Smooth muscle cell (in vitro differentiated cells): Measurements from ENCODE around the gene ACBD7. TPM values are rescaled to one million over a fixed set of nuclear protein-coding genes. Genes with fewer than 3 reads are reported as not detected.

Experiments
- DNase-seq: peaks from one replicate; lab custom pipeline; 2025; ENCODE audit not compliant: unreplicated experiment; lab: John Stamatoyannopoulos, UW
- H2AFZ ChIP-seq: fragments of 200-600 bp; sonication (generic); 2 replicates; pipeline ENCODE4 v1.6.0; 2016; ENCODE audit warnings: antibody characterized with exemption, low read depth, mild to moderate bottlenecking
- H3F3A ChIP-seq: fragments of 200-600 bp; sonication (generic); 2 replicates; pipeline ENCODE4 v1.6.0; 2017; ENCODE audit warnings: antibody characterized with exemption, low read depth
- H3K27ac ChIP-seq: fragments of 200-600 bp; sonication (generic); 2 replicates; pipeline ENCODE4 v1.5.1; 2016; ENCODE audit warnings: low read depth, mild to moderate bottlenecking
- H3K27me3 ChIP-seq: fragments of 200-600 bp; sonication (generic); 2 replicates; pipeline ENCODE4 v1.6.1; 2016; ENCODE audit warnings: low read depth, mild to moderate bottlenecking
- H3K36me3 ChIP-seq: fragments of 200-600 bp; sonication (generic); 2 replicates; pipeline ENCODE4 v1.5.1; 2016; ENCODE audit warnings: low read depth
- H3K4me1 ChIP-seq: fragments of 200-600 bp; sonication (generic); 2 replicates; pipeline ENCODE4 v1.5.1; 2016; ENCODE audit warnings: low read depth
- H3K4me2 ChIP-seq: fragments of 200-600 bp; sonication (generic); 2 replicates; pipeline ENCODE4 v1.6.0; 2016; ENCODE audit warnings: mild to moderate bottlenecking
- H3K4me3 ChIP-seq: fragments of 200-600 bp; sonication (generic); 2 replicates; pipeline ENCODE4 v1.5.1; 2016; ENCODE audit warnings: mild to moderate bottlenecking
- H3K79me2 ChIP-seq: fragments of 200-600 bp; sonication (generic); 2 replicates; pipeline ENCODE4 v1.6.0; 2016; ENCODE audit warnings: low read depth, mild to moderate bottlenecking
- H3K9ac ChIP-seq: fragments of 200-600 bp; sonication (generic); 2 replicates; pipeline ENCODE4 v1.6.0; 2016; ENCODE audit warnings: low read depth
- H3K9me3 ChIP-seq: fragments of 200-600 bp; sonication (generic); replicated peaks from 2 replicates; pipeline ENCODE4 v1.5.1; 2016; ENCODE audit warnings: low read depth
- H4K20me1 ChIP-seq: fragments of 200-600 bp; sonication (generic); 2 replicates; pipeline ENCODE4 v1.6.0; 2016; ENCODE audit warnings: low read depth
- CTCF ChIP-seq: fragments of 200-600 bp; sonication (generic); IDR thresholded peaks from 2 replicates; pipeline ENCODE4 v1.5.1; 2017; ENCODE audit warnings: borderline replicate concordance, mild to moderate bottlenecking, antibody characterized with exemption; ENCODE audit not compliant: insufficient read depth, poor library complexity, severe bottlenecking
- WGBS: methylation state at CpG from one replicate; pipeline ENCODE4 v1.1.7; 2016; ENCODE audit warnings: low lambda C conversion rate; 5-methylcytosine and 5-hydroxymethylcytosine counted together
- polyA plus RNA-seq: library from polyadenylated mRNA; unstranded; fragments of >200 nt; fragmentation: Nextera tagmentation; extraction: Ambion mirVana; gene quantifications from 2 replicates; pipeline ENCODE4 v1.2.1, GENCODE V29; 2016
- total RNA-seq: library from RNA; depleted of rRNA; stranded (reverse); fragments of >200 nt; gene quantifications from 2 replicates; pipeline ENCODE4 v1.2.3, GENCODE V29; 2014

Gene ACBD7
- total and polyA plus RNA-seq, 2 experiments from 2014 or later: not detected

GRCh38 chr10:15072358-15072757 is 16.2 kb downstream of the ACBD7 start:
- DNase-seq: no peak
- no peaks in the 10 kb centered on the region for H3K27me3 ChIP-seq
- no peak for TF ChIP-seq CTCF
- no peak overlapping the region for H3K4me2 ChIP-seq
- no peaks in the 10 kb centered on the region for H3K4me1 ChIP-seq
- no peak overlapping the region for H3K9ac ChIP-seq
- H3K9me3 ChIP-seq: no peaks in the 10 kb centered on the region
- H3K36me3 ChIP-seq: no peaks in the 10 kb centered on the region
- no peak overlapping the region for H3K4me3 ChIP-seq
- no peak overlapping the region for H2AFZ ChIP-seq
- H3K79me2 ChIP-seq: no peaks in the 10 kb centered on the region
- no peaks in the 10 kb centered on the region for H3F3A ChIP-seq
- no peaks in the 10 kb centered on the region for H4K20me1 ChIP-seq
- no peak overlapping the region for H3K27ac ChIP-seq
- 96% methylated on average over 5 of the region's 5 CpGs for WGBS

GRCh38 chr10:15069230-15069629 is 19.3 kb downstream of the ACBD7 start:
- DNase-seq: no peak
- Histone ChIP-seq H3K9ac (no peak overlapping the region), H3F3A (no peaks in the 10 kb centered on the region), H3K79me2 (no peaks in the 10 kb centered on the region), H3K36me3 (no peaks in the 10 kb centered on the region), H3K4me3 (no peak overlapping the region), H3K27me3 (no peaks in the 10 kb centered on the region), H4K20me1 (no peaks in the 10 kb centered on the region), H2AFZ (no peak overlapping the region), H3K4me1 (no peaks in the 10 kb centered on the region), H3K9me3 (no peaks in the 10 kb centered on the region), H3K4me2 (no peak overlapping the region), H3K27ac (no peak overlapping the region)
- WGBS: 67% methylated on average over 4 of the region's 4 CpGs
- TF ChIP-seq CTCF: no peak

- no peaks in the 10 kb centered on the region for H3K27me3 ChIP-seq
- no peak overlapping the region for H3K27ac ChIP-seq
- no peak for DNase-seq
Observed at GRCh38 chr10:15068802-15069201, 19.8 kb downstream of the ACBD7 start.

More at GRCh38 chr10:15068802-15069201, 19.8 kb downstream of the ACBD7 start:
- Histone ChIP-seq H4K20me1 (no peaks in the 10 kb centered on the region), H3K4me2 (no peak overlapping the region), H2AFZ (no peak overlapping the region), H3K4me1 (no peaks in the 10 kb centered on the region), H3K9me3 (no peaks in the 10 kb centered on the region), H3K4me3 (no peak overlapping the region), H3F3A (no peaks in the 10 kb centered on the region), H3K36me3 (no peaks in the 10 kb centered on the region), H3K79me2 (no peaks in the 10 kb centered on the region), H3K9ac (no peak overlapping the region)
- WGBS: 44% methylated on average over 3 of the region's 3 CpGs
- no peak for TF ChIP-seq CTCF
